NCI-H1092 (cell line): ENCODE data around the gene ITGA8.

ENCODE experiments used
- DNase-seq: peaks from one replicate; lab custom pipeline; 2025; lab: John Stamatoyannopoulos, UW

ITGA8 gene

DNA sequence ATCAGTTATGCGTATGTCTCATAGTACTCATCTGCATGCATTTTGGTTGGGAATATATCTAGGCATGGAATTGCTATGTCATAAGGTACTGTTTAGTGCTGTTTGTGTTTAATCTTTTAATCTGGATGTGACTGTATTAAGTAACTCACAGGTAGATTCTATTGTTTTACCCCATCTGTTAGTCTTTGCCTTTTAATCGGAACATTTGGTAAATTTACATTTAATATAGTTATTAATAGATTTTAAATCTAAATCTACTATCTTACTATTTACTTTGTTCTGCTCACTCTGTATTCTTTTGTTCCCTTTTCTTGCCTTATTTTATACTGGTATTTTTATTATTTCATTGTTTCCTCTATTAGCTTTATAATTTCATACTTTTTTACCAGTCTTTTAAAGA, 10.6 kb upstream of the ITGA8 start:
- no peak for DNase-seq

DNA sequence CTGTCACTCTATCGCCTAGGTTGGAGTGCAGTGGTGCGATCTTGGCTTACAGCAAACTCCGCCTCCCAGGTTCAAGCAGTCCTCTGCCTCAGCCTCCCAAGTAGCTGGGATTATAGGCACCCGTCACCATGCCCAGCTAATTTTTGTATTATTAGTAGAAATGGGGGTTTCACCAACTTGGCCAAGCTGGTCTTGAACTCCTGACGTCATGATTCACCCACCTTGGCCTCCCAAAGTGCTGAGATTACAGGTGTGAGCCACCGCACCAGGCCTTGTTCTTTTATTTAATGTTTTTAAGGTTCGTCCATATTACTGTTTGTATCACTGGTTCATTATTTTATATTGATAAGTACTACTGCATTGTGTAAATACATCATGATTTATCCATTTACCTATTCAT, 10.2 kb upstream of the ITGA8 start:
- no peak for DNase-seq

DNA sequence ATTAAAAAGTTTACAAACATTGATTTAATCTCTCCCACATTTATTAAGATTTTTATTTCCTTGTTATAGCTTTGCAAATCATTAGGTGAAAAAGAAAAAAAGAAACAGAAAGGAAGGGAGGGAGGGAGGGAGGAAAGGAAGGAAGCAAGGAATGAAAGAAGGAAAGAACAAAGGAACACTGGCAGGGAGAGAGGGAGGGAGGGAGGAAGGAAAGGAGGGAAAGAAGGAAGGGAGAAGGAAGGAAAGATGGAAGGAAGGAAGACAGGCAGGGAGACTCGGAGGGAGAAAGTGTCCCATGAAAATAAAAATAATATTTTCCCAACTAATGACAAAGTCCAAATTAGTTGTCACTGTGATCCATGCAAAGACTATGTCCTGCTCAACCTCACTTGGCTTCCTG, 6.3 kb upstream of the ITGA8 start:
- DNase-seq, result no peak

DNA sequence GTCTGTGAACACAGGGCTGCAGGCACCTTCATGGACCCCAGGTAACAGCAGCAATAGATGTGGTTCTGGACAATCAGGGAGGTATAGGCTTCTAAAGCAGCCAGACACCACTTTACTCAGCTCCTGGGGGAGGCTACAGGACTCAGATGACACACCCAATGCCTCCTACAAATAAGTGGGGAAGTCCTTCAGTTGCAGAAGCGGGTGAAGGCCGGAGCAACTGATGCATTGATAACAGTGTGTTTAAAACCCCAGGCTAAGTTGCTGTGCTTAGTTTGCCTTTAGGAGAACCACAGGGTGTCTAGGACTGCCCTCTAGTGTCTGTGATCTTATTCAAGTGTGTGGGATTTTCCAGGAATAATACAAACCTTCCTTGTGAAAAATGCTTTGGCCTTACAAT, 5.9 kb upstream of the ITGA8 start:
- DNase-seq, result no peak

DNA sequence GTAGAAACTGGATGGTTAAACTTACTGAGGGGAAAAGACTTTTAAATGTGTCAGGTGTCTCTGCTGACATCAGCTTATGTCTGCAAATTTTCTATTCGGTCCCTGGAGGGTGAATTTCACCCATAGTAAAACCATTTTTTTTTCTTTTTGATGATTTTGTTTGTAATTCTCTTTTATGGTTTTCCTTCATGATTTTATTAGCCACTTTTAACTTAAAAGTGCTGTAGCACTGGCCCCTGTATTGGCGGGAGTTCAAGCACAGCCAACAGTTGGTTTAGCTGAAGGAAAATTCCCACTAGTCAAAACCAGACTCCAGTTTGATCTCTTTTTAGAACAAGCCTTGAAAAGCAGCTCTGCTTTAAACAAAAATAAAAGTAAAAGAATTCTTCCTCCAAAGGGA, 5.0 kb upstream of the ITGA8 start:
- DNase-seq, result no peak

DNA sequence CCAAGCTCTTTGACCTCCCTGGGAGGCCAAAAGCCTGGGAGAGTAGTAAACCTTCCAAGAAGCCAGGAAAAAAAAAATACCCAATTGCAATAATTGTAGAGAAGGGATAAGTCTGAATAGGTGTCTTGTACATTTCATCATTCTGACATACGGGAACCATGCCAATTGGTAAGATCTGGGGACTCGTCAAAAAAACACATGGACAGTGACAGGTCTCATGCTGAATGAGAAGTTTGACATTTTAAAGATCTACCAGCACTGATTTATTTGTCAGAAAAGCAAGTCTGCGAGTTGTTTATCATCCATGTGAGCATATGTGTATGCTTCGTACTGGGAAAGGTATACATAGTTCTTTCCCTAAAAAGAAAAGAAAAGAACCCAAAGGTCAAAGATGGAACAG, 4.1 kb upstream of the ITGA8 start:
- DNase-seq, result no peak

DNA sequence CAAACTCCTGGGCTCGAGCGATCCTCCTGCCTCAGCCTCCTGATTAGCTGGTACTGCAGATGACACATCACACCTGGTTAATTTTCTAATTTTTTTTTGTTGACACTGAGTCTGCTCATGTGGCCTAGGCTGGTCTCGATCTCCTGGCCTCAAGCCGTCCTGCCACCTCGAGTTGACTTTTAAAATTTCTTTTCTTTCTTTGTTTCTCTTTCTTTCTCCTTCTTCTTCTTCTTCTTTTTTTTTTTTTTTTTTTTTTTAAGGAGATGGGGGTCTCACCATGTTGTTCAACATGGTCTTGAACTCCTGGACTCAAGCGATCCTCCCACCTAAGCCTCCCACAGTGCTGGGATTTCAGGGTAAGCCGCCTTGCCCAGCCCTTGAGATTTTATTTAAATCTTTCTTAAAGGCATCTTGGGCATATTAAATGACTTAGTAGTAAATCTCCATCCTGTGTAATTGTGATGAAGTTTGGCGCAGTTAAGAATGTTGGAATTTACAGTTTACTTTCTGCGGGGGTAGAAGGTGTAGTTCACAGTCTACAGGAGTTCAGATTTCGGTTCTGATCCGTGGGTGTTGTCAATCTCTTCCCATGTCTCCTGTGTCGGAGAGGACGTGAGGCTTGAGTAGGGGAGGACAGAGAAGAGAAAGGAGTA, 1.0 kb upstream of the ITGA8 start:
- no peak for DNase-seq

DNA sequence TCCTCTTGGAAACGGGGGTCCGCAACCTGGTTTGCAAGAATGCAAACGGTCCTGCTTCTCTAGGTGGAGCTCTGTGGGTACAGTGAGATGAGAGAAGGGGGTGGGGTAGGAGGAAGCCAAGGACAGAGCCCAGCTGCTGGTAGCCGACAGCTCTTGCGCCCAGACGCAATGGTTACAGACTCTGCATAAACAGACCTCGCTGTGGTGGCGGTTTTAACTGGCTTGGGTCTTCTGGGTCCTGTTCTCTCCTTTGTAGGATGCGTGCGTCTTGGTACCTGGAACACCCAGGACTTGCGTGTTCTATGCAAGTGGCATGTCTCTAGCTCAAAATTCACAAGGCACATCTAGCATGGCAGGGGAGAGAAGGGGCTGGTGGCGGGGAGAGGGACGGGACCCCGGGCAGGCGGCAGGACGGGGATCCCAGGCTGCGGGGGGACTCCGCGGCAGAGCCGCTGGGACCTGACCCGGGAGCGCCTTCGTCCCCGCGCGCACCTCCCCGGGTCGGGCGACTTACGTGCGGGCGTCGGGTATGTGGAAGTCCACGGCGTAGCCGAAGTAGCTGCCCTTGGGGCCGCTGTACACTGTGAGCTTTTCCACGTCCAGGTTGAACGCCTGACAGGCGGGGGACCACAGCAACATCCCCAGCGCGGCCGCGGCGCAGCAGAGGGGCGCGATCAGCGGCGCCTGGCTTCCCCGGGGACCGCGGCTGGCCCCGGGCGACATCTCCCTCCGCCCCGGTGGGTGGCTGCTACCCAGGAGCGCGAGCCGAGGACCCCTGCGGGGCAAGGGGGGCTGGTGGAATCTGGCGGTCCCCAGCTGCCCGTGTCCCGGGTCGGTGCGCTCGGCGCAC, 448 bp downstream of the ITGA8 start:
- no peak for DNase-seq

DNA sequence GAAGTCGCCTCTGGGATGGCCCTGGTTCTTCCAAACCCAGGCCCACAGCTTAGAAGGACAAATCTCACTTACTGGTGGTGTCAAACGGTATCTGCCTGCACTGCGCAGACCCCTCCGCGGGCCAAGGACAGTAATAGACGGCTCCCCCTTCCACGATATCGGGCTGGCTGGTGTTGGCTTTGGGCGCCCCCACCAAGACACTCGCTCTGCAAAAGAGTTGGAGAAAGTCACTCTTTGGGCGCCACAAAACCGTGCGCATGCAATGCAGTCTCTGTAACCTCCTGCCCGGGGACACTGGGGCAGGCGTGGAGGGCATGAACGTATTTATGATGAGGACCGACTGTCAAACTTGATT, 1.1 kb downstream of the ITGA8 start:
- no peak for DNase-seq

DNA sequence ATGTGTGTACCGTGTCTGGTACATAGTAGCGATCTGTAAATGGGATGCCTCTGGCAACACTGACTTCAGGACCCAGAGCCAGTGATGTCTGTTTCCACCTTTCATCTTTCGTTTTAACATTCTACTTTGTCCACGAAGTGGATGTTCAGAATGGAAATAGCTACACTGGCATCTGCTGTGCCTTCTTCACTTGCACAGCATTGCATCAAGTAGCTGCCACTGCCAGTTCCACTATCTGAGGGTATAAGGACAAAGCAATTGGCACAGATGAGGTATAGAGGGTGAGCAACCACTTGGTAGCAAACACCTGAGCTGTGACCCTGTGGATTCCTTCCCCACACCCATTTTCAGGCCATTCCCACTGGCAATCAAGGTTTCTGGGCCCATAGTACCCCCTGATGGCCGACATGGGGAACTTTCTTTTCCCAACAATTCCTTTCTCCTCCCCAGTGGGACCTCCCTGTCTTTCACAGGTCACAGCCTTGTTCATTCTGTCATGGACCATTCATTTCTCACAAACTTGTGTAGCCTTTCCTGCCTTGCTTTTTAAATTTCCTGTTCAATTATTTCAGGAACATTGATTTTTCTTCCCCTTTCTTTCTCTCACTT, 4.0 kb downstream of the ITGA8 start:
- no peak for DNase-seq

DNA sequence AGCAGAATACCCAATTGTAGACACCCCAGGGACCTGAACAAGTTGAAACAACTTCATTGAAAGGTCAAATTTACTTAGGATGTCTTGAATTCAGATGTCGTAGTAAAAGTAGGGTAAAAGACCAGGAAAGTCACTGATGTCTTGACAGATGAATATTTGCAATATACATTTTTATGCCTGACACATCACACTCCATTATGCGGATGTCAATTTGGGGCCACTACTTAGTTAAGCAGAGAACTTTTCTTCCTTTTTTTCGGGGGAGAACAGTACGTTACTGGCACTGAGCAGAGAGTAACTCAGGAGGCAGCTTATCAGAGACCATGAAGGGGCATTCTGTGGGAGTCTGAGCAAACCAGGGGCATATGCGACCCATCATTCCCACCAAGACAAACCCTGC, 4.9 kb downstream of the ITGA8 start:
- DNase-seq, result no peak

DNA sequence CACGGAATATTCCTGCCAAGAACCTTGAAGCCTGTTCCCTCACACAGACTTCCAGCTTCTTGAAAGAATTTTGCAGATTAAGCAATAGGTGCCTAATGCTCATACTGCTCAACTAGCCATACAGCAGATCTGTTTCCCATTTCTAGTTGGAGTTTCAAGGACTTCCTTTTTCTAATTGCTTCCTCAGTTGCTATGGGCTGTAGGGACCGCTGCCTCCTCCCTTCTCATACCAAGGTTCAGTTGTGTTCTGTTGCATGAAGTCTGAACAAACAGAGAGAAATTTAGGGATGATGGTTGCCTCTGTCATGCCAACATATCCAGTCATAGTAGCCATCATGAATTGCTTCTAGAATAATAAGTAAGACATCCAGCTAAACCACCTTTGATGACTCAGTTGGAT, 6.8 kb downstream of the ITGA8 start:
- DNase-seq, result no peak

DNA sequence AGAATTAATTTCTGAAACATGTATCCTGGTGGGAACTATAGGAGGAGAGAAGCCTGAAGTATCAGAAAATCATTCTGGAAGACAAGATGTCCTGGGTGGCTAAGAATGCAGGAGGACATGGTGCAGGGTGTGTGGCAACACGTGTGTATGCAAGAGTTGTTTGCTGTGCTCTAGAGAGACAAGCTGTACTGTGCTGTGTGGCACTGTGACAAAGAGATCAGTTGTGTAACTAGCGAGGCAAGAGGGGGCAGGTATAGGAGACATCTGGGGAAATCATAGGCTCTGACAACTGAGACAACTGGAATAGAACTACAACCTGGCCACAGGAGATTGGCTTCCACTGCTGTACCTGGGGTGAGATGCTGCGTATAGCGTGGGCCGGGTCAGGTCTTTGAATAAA, 9.3 kb downstream of the ITGA8 start:
- no peak for DNase-seq

DNA sequence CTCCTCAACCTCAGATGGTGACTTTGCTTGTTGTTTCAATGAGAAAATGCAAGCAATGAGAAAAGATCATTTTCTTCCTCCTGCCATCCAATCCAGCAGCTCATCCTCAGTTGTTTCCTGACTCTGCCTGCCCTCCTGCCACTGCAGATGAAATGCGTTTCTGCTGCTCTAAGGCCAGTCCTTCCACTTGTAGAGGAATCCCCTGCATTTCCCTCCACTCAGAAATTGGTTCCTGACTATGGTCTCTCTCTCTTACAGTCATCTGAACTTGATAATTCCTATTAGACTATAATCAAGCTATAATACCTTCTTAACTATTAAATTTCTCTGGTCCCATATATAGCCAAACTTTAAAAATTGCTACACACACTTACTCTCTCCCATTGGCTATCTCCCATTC, 14.4 kb downstream of the ITGA8 start:
- DNase-seq, result no peak

DNA sequence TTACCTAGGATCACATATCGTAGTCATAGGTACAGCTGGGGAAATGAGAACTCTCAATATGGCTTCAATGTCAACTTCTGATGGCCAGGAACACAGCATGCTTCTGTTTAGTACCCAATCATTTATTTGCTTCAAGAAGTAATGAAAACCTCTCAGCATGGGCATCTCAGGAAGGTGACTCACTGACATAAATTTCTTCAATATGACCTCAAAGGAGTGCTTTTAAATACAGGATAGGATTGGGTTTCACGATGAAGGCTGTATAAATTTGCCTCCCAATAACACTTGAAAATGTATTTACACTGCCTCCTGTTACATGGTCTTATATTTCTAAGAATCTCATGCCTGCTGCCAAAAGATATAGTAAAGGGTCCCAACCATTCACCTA, 15.1 kb downstream of the ITGA8 start:
- no peak for DNase-seq

DNA sequence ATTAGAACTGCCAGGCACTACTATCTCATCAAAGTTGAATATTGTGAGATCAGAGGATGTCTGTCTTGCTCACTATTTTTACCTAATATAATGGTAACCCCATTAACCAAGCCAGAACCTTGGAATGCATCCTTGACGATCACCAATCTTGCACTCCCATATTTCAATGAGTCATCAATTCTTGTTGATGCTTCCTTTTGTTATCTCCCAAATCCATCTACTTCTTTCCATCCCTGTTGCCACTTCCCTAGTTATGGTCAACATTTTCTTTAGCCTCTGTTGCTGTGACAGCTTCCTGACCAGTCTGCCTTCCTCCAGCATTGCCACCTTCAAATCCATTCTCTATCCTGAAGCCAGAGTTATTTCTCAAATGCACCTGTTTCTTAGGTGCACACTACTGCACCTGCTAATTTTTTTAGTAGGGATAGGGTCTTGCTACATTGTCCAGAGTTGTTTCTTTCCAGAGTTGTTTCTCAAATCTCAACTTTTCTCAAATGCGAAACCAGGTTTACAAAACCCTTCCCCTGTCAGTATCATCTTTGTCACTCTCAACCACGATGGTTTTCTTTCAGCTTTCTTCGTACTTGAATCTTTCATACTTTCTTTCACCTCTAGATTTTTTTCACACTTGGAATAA, 15.7 kb downstream of the ITGA8 start:
- no peak for DNase-seq

DNA sequence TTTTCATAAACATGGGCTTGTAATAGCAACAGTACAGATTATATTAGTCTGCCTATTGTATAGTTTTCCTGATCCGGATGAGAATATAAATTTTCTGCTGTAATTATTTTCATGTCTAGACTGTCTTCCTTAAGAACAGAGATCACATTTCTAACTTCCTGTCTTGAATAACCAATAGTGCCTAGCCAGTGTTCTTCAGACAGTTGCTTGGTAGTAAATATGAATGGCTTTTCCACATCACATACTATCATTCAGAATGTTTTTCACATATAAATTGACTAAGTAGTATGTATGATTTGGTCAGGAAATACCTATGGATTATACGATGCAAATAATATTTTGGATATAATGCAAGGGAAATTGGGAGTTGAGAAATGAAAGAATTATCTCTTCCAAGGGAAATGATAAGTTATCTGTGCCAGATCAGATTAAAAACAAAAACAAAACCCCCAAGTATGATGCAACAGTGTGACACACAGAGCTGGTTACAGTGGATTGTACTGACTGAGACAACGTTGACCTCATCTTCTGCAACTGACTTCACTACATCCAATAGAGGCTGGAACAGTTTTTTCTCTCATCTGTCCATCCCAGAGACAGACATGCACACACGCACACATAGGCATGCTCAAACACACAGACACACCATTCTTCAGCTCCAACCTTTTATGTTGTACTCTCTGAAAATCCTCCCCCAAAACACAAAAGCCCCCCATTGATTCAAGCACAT, 16.4 kb downstream of the ITGA8 start:
- DNase-seq, result no peak

DNA sequence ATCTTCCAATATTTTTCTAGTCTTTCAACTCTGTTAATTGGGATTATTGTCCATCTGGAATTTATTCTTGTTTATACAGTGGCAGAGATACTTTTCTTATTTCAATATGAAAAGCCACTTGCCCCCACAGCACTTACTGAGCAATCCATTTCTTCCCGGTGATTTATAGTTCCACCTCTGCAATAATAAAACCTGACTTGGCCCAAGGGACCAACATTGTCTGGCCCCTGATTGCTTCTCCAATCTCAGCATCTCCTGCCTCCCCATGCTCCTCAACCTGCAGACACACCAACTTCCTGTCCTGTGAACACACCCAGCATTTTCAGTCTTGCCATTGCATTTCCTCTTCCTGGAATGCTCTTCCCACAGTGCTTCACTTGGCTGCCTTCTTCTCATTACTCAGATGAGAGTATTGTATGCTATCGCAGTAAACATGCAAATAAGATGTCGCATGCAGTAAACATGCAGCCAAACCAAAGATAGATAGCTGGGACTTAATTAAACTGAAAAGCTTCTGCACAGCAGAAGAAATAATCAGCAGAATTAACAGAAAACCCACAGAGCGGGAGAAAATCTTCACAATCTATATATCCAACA, 19.5 kb downstream of the ITGA8 start:
- DNase-seq, result no peak

DNA sequence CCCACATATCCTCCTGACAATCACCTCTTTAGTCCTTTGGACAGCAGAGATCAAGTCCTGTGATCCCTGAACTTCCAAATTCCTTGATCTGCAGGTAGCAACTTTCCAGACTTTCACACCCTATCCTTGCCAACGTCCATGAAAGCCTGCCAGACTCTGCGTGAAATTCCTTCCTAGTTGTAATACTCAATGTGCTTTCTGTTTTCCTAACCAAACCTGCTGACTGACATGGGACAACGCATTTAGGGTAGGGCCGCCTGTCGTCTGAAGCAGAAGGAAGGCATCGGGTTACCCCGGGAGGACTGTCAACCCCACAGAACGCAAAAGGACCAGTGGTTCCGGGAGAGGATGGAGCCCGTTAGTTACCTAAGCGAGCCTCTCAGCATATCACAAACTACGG, 23.9 kb downstream of the ITGA8 start:
- no peak for DNase-seq

DNA sequence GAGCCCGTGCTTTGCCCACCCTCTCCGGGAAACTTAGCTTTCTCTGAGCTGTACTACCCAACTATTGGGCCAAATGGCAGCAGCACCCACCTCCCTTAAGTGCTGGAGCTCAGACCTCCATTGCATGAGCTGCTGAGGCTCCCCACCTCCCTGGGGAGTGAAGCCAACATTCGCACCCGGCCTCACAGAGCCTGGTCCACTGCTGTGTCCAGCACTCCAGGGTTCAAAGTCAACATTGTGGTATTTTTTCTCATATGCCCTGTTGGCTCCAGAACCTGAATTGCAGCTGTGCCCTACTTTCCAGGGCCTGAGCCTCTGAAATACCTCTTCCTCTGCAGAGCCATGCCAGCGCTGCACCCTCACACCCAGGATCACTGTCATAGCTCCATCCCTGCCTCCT, 29.7 kb downstream of the ITGA8 start:
- no peak for DNase-seq

DNA sequence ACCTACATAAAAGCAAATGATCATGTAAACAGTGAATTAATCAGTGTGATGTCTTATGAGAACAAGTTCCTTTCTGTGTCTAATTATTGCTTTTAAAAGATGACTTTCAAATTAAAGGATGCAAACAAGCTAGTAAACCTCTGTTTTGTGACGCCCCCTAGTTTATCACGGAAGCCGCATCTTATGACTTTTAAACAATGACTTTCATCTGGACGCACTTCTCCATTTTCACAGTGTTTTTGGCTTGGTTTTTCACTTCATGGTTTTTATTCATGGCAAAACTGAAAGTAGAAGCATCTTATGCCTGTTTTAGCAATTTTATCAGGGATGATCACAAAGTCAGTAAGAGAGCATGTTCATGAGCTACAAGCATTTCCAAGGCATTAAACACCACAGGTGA, 35.0 kb downstream of the ITGA8 start:
- DNase-seq, result no peak

DNA sequence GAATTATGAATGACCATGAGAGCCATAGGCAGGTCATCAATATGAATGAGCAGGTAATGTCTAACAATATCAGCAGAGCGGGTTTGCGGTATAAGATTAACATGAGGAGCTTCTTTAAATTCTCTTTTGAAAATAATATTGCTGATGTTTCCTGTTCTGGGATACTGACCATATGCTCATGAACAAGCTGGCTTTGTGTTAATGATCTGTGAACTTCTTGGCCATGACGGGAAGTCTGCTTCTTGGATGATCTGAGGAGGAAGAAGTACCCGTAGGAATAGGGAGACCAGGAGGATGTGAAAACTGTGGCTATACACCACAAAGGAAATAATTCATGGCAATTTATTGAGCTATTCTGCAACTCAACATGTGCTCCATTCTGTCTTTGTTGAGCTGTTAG, 38.6 kb downstream of the ITGA8 start:
- DNase-seq, result no peak
